ENCODE data around the gene KANTR. TPM values are rescaled to one million over a fixed set of nuclear protein-coding genes. Genes with fewer than 3 reads are reported as not detected.

The KANTR gene
- total and polyA plus RNA-seq, 9 of the 15 experiments (the other 6 are each of a cell fraction or from before 2014, with no cell fraction given): 1.0 to 5.7 (median 3.4) TPM

DNA sequence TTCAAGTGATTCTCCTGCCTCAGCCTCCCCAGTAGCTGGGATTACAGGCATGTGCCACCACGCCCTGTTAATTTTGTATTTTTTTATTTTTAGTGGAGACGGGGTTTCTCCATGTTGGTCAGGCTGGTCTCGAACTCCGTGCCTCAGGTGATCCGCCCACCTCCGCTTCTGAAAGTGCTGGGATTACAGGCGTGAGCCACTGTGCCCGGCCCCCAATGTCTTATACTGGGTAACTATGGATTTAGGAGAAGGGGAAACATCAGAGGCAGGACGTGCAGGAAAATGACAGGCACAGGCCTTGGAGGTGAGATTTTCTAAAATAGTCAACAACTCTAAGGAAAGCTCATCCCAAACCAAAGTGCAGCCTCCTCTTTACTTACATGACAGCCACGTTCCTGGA is 22.9 kb upstream of the KANTR start:
- TF ChIP-seq KHSRP (IDR thresholded peaks at IDR 0.05) (no peak), ZNF583 (CRISPR knock-in tag; IDR thresholded peaks at IDR 0.05) (no peak), EGR1 (conservative IDR thresholded peaks at IDR 0.05) (no peak), ARHGAP35 (IDR thresholded peaks at IDR 0.05; ENCODE audit: partially characterized antibody) (no peak), ZNF197 (CRISPR knock-in tag; IDR thresholded peaks at IDR 0.05; ENCODE audit: low read depth) (no peak)
- ATAC-seq (no peak), FAIRE-seq (no peak), DNase-seq (ENCODE audit: extremely low read depth in 1 of 4, low spot score in 3 of 4) (no peak)
- ChIA-PET CTCF (ENCODE audit: low intra/inter-chr PET ratio) (interaction anchor here (0.5 to 1.6 kb wide), 4 partner anchors 11 to 23 kb away, joined by 3 to 7 read pairs (median 4); partner anchors contain the start of gene KANTR), POLR2A (no interaction called here)
- H3K9me1 ChIP-seq (ENCODE audit: control insufficient read depth, insufficient read depth, low read length): no peaks in the 10 kb centered on the region
- H3K79me2 ChIP-seq (ENCODE audit: control insufficient read depth, insufficient read depth, low read length): no peaks in the 10 kb centered on the region
- H3K4me1 ChIP-seq (replicated peaks in 1 of 2; ENCODE audit: control insufficient read depth in 2 of 2, insufficient read depth in 2 of 2, low read length in 2 of 2): peaks cover 0 to 12% of the 10 kb centered on the region in 2 experiments; a peak in 3 of 5 replicates
- no peak overlapping the region for H3K9ac ChIP-seq (ENCODE audit: insufficient read depth in 1 of 2, low read depth in 2 of 2, low read length in 2 of 2)
- H3K9me3 ChIP-seq (replicated peaks; ENCODE audit: control insufficient read depth, insufficient read depth, low read depth, low read length): no peaks in the 10 kb centered on the region
- no peak overlapping the region for H3K4me3 ChIP-seq
- in situ Hi-C loops (cut with MboI): no loop called here
- intact Hi-C loops (cut with micrococcal nuclease): loop anchor here (1.0 to 10.0 kb wide), 2 partner anchors 18 to 154 kb away; partner anchors contain the start of gene KDM5C
- H2AFZ ChIP-seq (ENCODE audit: low read depth, low read length): no peak overlapping the region
- 4% methylated on average over 10 of the region's 10 CpGs for WGBS (ENCODE audit: insufficient coverage, low coverage, missing lambda C conversion rate)
- BruUV-seq (replicated peaks): no TSS peak
- H3K27ac ChIP-seq (ENCODE audit: extremely low read depth, low read depth, low read length): no peak overlapping the region
- H4K20me1 ChIP-seq (replicated peaks; ENCODE audit: control insufficient read depth, insufficient read depth, low read length): no peaks in the 10 kb centered on the region
- no peaks in the 10 kb centered on the region for H3K36me3 ChIP-seq (ENCODE audit: control insufficient read depth, insufficient read depth, low read length)
- H3K27me3 ChIP-seq (ENCODE audit: control insufficient read depth in 2 of 2, insufficient read depth in 2 of 2, low read length in 2 of 2): no peaks in the 10 kb centered on the region
- H3K4me2 ChIP-seq (ENCODE audit: insufficient read depth, low read length): no peak overlapping the region

Data from K562 (cell line).